Smooth muscle cell of trachea (primary cell): Measurements from ENCODE around the gene INTS6. TPM values are rescaled to one million over a fixed set of nuclear protein-coding genes. Genes with fewer than 3 reads are reported as not detected.

ENCODE experiments used
- total RNA-seq: library from RNA; depleted of rRNA; stranded (reverse); fragments of >200 nt; gene quantifications from 2 replicates; pipeline ENCODE4 v1.2.1, GENCODE V29; 2014

Gene INTS6, protein sequence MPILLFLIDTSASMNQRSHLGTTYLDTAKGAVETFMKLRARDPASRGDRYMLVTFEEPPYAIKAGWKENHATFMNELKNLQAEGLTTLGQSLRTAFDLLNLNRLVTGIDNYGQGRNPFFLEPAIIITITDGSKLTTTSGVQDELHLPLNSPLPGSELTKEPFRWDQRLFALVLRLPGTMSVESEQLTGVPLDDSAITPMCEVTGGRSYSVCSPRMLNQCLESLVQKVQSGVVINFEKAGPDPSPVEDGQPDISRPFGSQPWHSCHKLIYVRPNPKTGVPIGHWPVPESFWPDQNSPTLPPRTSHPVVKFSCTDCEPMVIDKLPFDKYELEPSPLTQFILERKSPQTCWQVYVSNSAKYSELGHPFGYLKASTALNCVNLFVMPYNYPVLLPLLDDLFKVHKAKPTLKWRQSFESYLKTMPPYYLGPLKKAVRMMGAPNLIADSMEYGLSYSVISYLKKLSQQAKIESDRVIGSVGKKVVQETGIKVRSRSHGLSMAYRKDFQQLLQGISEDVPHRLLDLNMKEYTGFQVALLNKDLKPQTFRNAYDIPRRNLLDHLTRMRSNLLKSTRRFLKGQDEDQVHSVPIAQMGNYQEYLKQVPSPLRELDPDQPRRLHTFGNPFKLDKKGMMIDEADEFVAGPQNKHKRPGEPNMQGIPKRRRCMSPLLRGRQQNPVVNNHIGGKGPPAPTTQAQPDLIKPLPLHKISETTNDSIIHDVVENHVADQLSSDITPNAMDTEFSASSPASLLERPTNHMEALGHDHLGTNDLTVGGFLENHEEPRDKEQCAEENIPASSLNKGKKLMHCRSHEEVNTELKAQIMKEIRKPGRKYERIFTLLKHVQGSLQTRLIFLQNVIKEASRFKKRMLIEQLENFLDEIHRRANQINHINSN
- total RNA-seq: 55.2 and 62.5 TPM in 2 replicates

DNA sequence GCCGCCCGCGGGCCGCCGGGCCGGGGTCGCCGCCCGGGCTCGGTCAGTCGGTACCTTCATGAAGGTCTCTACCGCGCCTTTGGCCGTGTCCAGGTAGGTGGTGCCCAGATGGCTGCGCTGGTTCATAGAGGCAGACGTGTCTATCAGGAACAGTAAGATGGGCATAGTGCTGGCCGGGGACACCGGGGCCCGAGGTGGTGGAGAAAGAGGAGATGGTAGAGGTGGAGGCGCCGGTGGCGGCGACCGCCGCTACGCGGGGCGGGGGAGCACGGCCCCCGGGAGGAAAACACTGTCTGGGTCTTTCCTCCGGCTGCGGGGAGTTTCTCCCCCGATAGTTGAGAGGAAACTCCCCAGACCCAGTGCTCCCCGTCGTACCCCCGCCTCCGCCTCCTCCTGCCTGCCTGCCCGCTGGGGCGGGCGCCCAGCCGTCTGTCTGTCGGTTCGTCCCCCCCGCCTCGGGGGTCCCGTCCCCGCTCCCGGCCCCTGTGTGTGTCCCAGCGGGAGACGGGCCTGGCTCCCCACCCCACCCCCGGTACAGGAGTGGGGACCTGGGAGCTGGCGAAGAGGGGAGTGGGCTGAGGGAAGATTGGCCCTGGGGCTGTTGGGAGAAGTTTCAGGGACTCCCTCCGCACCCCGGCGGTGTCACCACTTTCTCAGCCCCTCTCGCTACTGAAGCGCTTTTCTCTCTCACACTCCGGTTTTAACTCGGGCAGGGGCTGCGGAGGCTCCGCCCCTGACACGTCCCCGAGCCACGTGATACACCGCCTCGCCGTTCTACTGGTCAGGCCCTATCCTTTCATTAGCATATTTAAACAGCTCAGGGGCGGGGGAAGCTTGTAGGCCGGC is at the start of gene INTS6:
Gene INTS6, minus strand, starts transcription at position 676 of the 846 bp plus-strand sequence. Its CDS starts 511 bp downstream, at position 165.

DNA sequence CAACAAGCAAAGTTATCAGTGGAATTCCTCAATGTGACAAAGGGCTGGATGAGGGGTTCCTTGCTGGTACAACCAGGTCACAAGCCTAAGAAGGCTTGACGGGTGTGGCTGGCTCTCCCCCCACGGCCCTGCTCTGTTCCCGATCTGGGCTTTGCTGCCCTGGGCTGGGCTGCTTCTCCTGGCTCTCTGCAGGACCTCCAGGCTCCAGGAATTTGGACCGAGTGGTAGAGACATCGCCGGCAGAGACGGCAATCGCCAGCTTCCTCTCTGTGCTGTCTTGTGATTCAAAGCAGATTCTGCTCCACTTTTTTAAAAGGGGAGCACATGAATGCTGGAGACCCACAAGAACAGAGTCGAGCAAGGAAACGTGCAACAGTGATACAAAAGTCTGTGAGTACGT is 113.5 kb downstream of the INTS6 start, which contains the start of gene SERPINE3:
Gene SERPINE3, plus strand, starts transcription at position 338 of the 400 bp plus-strand sequence. CDS start 1,401 bp downstream, outside the sequence.

Other genes with a start within 250 kb of the INTS6 start
- gene FAM124A, start 230.6 kb downstream of the INTS6 start, total RNA-seq: 0.29 and 1.8 TPM in 2 replicates
- gene SERPINE3, start 113.3 kb downstream of the INTS6 start, total RNA-seq: not detected in 2 replicates
- 7.1 and 16.1 TPM in 2 replicates for gene WDFY2, start 131.4 kb upstream of the INTS6 start, total RNA-seq